ENCODE data around the gene PRPSAP2.

Gene PRPSAP2

GRCh38 chr17:18937981-18938691 is 80.2 kb downstream of the PRPSAP2 start:
- no peak overlapping the region for H2AFZ ChIP-seq (ENCODE audit: low read depth)
- no peak overlapping the region for H3K9ac ChIP-seq
- H3K79me2 ChIP-seq (ENCODE audit: insufficient read depth, low read depth) = no peaks in the 10 kb centered on the region
- H3K27ac ChIP-seq = no peak overlapping the region
- H3K4me3 ChIP-seq (IDR thresholded peaks at IDR 0.05; ENCODE audit: insufficient read depth, low read depth, low read length) = no peak overlapping the region
- no peak for TF ChIP-seq CTCF (conservative IDR thresholded peaks at IDR 0.05; ENCODE audit: low read depth, low read length)
- no peaks in the 10 kb centered on the region for H3K36me3 ChIP-seq (ENCODE audit: insufficient read depth)
- no peak overlapping the region for H3K4me2 ChIP-seq
- H3K27me3 ChIP-seq (ENCODE audit: insufficient read depth, low read depth) = no peaks in the 10 kb centered on the region
- no peaks in the 10 kb centered on the region for H4K20me1 ChIP-seq (ENCODE audit: insufficient read depth)
- H3K4me1 ChIP-seq (ENCODE audit: low read depth, poor library complexity, severe bottlenecking) = no peaks in the 10 kb centered on the region

- no peak overlapping the region for H3K4me3 ChIP-seq (IDR thresholded peaks at IDR 0.05; ENCODE audit: insufficient read depth, low read depth, low read length)
- no peaks in the 10 kb centered on the region for H3K4me1 ChIP-seq (ENCODE audit: low read depth, poor library complexity, severe bottlenecking)
- H3K27me3 ChIP-seq (ENCODE audit: insufficient read depth, low read depth) = no peaks in the 10 kb centered on the region
- H3K4me2 ChIP-seq = no peak overlapping the region
- no peak for TF ChIP-seq CTCF (conservative IDR thresholded peaks at IDR 0.05; ENCODE audit: low read depth, low read length)
- H2AFZ ChIP-seq (ENCODE audit: low read depth) = no peak overlapping the region
- H3K27ac ChIP-seq = no peak overlapping the region
- H4K20me1 ChIP-seq (ENCODE audit: insufficient read depth) = no peaks in the 10 kb centered on the region
- H3K36me3 ChIP-seq (ENCODE audit: insufficient read depth) = no peaks in the 10 kb centered on the region
- H3K79me2 ChIP-seq (ENCODE audit: insufficient read depth, low read depth) = no peaks in the 10 kb centered on the region
- no peak overlapping the region for H3K9ac ChIP-seq
Observed at GRCh38 chr17:18938692-18939023, 80.7 kb downstream of the PRPSAP2 start.

GRCh38 chr17:18944646-18945045 is 86.7 kb downstream of the PRPSAP2 start:
- Histone ChIP-seq H2AFZ (ENCODE audit: low read depth) (no peak overlapping the region), H3K27me3 (ENCODE audit: insufficient read depth, low read depth) (no peaks in the 10 kb centered on the region), H3K79me2 (ENCODE audit: insufficient read depth, low read depth) (no peaks in the 10 kb centered on the region), H3K9ac (no peak overlapping the region), H3K27ac (no peak overlapping the region), H3K36me3 (ENCODE audit: insufficient read depth) (no peaks in the 10 kb centered on the region), H3K4me3 (IDR thresholded peaks at IDR 0.05; ENCODE audit: insufficient read depth, low read depth, low read length) (no peak overlapping the region), H3K4me2 (no peak overlapping the region), H3K4me1 (ENCODE audit: low read depth, poor library complexity, severe bottlenecking) (no peaks in the 10 kb centered on the region), H4K20me1 (ENCODE audit: insufficient read depth) (no peaks in the 10 kb centered on the region)
- TF ChIP-seq CTCF (conservative IDR thresholded peaks at IDR 0.05; ENCODE audit: low read depth, low read length) = no peak

GRCh38 chr17:18946536-18946935 is 88.6 kb downstream of the PRPSAP2 start:
- Histone ChIP-seq H3K79me2 (ENCODE audit: insufficient read depth, low read depth) (no peaks in the 10 kb centered on the region), H3K4me2 (no peak overlapping the region), H3K27me3 (ENCODE audit: insufficient read depth, low read depth) (no peaks in the 10 kb centered on the region), H3K27ac (no peak overlapping the region), H3K9ac (no peak overlapping the region), H3K4me3 (IDR thresholded peaks at IDR 0.05; ENCODE audit: insufficient read depth, low read depth, low read length) (no peak overlapping the region), H4K20me1 (ENCODE audit: insufficient read depth) (no peaks in the 10 kb centered on the region), H3K4me1 (ENCODE audit: low read depth, poor library complexity, severe bottlenecking) (no peaks in the 10 kb centered on the region), H2AFZ (ENCODE audit: low read depth) (no peak overlapping the region), H3K36me3 (ENCODE audit: insufficient read depth) (no peaks in the 10 kb centered on the region)
- TF ChIP-seq CTCF (conservative IDR thresholded peaks at IDR 0.05; ENCODE audit: low read depth, low read length) = no peak
